ENCODE results near the gene AK1.

The AK1 gene

GRCh38 chr9:127862075-127863011 lies 15.1 kb downstream of the AK1 start:
- TF ChIP-seq ZFX (IDR thresholded peaks at IDR 0.05) (no peak), CTCF (conservative IDR thresholded peaks at IDR 0.05) (no peak)
- H3K27ac ChIP-seq = no peak overlapping the region

- TF ChIP-seq ZFX (IDR thresholded peaks at IDR 0.05) (no peak), CTCF (conservative IDR thresholded peaks at IDR 0.05) (no peak)
- no peak overlapping the region for H3K27ac ChIP-seq
Measured at GRCh38 chr9:127860779-127861178, 16.7 kb downstream of the AK1 start.

GRCh38 chr9:127860260-127860659 lies 17.2 kb downstream of the AK1 start:
- no peak overlapping the region for H3K27ac ChIP-seq
- TF ChIP-seq CTCF (conservative IDR thresholded peaks at IDR 0.05) = no peak

GRCh38 chr9:127858041-127858512 lies 19.4 kb downstream of the AK1 start:
- no peak overlapping the region for H3K27ac ChIP-seq
- TF ChIP-seq ZFX (IDR thresholded peaks at IDR 0.05) = no peak
- TF ChIP-seq CTCF (conservative IDR thresholded peaks at IDR 0.05) = no peak

- TF ChIP-seq ZFX (IDR thresholded peaks at IDR 0.05) = no peak
- no peak for TF ChIP-seq CTCF (conservative IDR thresholded peaks at IDR 0.05)
- no peak overlapping the region for H3K27ac ChIP-seq
Measured at GRCh38 chr9:127857278-127857677, 20.2 kb downstream of the AK1 start.

- TF ChIP-seq CTCF (conservative IDR thresholded peaks at IDR 0.05) = no peak
- TF ChIP-seq ZFX (IDR thresholded peaks at IDR 0.05) = no peak
- H3K27ac ChIP-seq = no peak overlapping the region
Measured at GRCh38 chr9:127856729-127857116, 20.8 kb downstream of the AK1 start.

- no peak for TF ChIP-seq ZFX (IDR thresholded peaks at IDR 0.05)
- no peak for TF ChIP-seq CTCF (conservative IDR thresholded peaks at IDR 0.05)
- no peak overlapping the region for H3K27ac ChIP-seq
Measured at GRCh38 chr9:127856094-127856728, 21.3 kb downstream of the AK1 start.

Data from C4-2B (cell line).